ENCODE results near the gene SGK1.

GRCh38 chr6:134201716-134202115 lies 116.2 kb downstream of the SGK1 start:
- TF ChIP-seq POLR2AphosphoS5 (IDR thresholded peaks at IDR 0.05) (no peak), EP300 (IDR thresholded peaks at IDR 0.05) (no peak)

Measured in suprapubic skin (tissue), 4 donors.